HepG2 (cell line): ENCODE measurements around the gene BTBD17. TPM values are rescaled to one million over a fixed set of nuclear protein-coding genes. Genes with fewer than 3 reads are reported as not detected.

ENCODE experiments used
- ARNT ChIP-seq: fragments of 450-650 bp; IDR thresholded peaks from 2 replicates; pipeline ENCODE4 v1.6.1; 2017
- DPF2 ChIP-seq: sonication (generic); formaldehyde crosslinking; IDR thresholded peaks from 2 replicates; pipeline ENCODE4 v1.4.0; 2020; ENCODE audit warnings: mild to moderate bottlenecking, low read depth, missing genetic modification reagents, borderline replicate concordance
- ELF3 ChIP-seq: IDR thresholded peaks from 2 replicates; pipeline ENCODE4 v1.6.1; 2016; ENCODE audit warnings: missing genetic modification reagents, missing compliant biosample characterization
- FOXC1 ChIP-seq: sonication (generic); formaldehyde crosslinking; IDR thresholded peaks from 2 replicates; pipeline ENCODE4 v1.8.0; 2022; ENCODE audit warnings: mild to moderate bottlenecking, missing genetic modification reagents, borderline replicate concordance
- HNRNPL ChIP-seq: fragments of 200-400 bp; formaldehyde crosslinking; IDR thresholded peaks from 2 replicates; pipeline ENCODE4 v1.6.1; 2017; ENCODE audit warnings: mild to moderate bottlenecking, low read depth, low read length
- IKZF1 ChIP-seq: fragments of 450-650 bp; IDR thresholded peaks from 2 replicates; pipeline ENCODE4 v1.7.1; 2016
- PHF21A ChIP-seq: sonication (generic); formaldehyde crosslinking; IDR thresholded peaks from 2 replicates; pipeline ENCODE4 v1.5.0; 2020; ENCODE audit warnings: mild to moderate bottlenecking, missing genetic modification reagents
- RELA ChIP-seq: sonication (generic); formaldehyde crosslinking; IDR thresholded peaks from 2 replicates; pipeline ENCODE4 v1.4.0; 2020; ENCODE audit warnings: missing genetic modification reagents
- SMAD1 ChIP-seq: sonication (generic); formaldehyde crosslinking; IDR thresholded peaks from 2 replicates; pipeline ENCODE4 v1.4.0; 2020; ENCODE audit warnings: missing genetic modification reagents, low read depth, mild to moderate bottlenecking, borderline replicate concordance
- SMYD3 ChIP-seq: sonication (generic); formaldehyde crosslinking; IDR thresholded peaks from 2 replicates; pipeline ENCODE4 v1.8.1; 2023; ENCODE audit warnings: mild to moderate bottlenecking, missing genetic modification reagents
- SP1 ChIP-seq, 2 experiments: fragments of 450-650 bp in 1 of 2; sonication (generic) in 1 of 2; formaldehyde crosslinking in 1 of 2; IDR thresholded peaks; 2 replicates each; pipeline versions ENCODE4 v1.4.0 to v1.6.1; 2016 to 2020; ENCODE audit warnings: missing genetic modification reagents in 1 of 2
- TCF7 ChIP-seq: sonication (generic); IDR thresholded peaks from 2 replicates; pipeline ENCODE4 v1.6.1; 2016; ENCODE audit warnings: antibody characterized with exemption, low read depth
- TEAD2 ChIP-seq: sonication (generic); formaldehyde crosslinking; IDR thresholded peaks from 2 replicates; pipeline ENCODE4 v1.9.0; 2021; ENCODE audit warnings: missing genetic modification reagents
- THYN1 ChIP-seq: sonication (generic); formaldehyde crosslinking; IDR thresholded peaks from 2 replicates; pipeline ENCODE4 v1.8.1; 2023; ENCODE audit warnings: low read depth, mild to moderate bottlenecking, moderate library complexity, missing genetic modification reagents, borderline replicate concordance
- XBP1 ChIP-seq: sonication (generic); formaldehyde crosslinking; IDR thresholded peaks from 2 replicates; pipeline ENCODE4 v1.5.0; 2020; ENCODE audit warnings: missing genetic modification reagents
- ZNF224 ChIP-seq: sonication (generic); formaldehyde crosslinking; IDR thresholded peaks from 2 replicates; pipeline ENCODE4 v1.5.0; 2020; ENCODE audit warnings: mild to moderate bottlenecking, missing genetic modification reagents
- ZNF317 ChIP-seq: sonication (generic); formaldehyde crosslinking; IDR thresholded peaks from 2 replicates; pipeline ENCODE4 v1.5.0; 2020; ENCODE audit warnings: mild to moderate bottlenecking, missing genetic modification reagents
- ZNF552 ChIP-seq: sonication (generic); formaldehyde crosslinking; IDR thresholded peaks from 2 replicates; pipeline ENCODE4 v1.9.0; 2022; ENCODE audit warnings: missing genetic modification reagents, mild to moderate bottlenecking, borderline replicate concordance
- ZNF800 ChIP-seq: sonication (generic); formaldehyde crosslinking; IDR thresholded peaks from 2 replicates; pipeline ENCODE4 v1.4.0; 2020; ENCODE audit warnings: missing genetic modification reagents
- polyA plus RNA-seq, 8 experiments: library from polyadenylated mRNA; depleted of rRNA in 3 of 8; stranded (reverse) in 7 of 8; unstranded in 1 of 8; fragments of >200 nt; fragmentation: Illumina TruSeq in 4 of 8; extraction: Trizol in 4 of 8; gene quantifications; 2 replicates each; pipeline versions ENCODE4 v1.2.1 to v1.2.3, GENCODE V29; 2011 to 2016; ENCODE audit warnings: low read depth in 4 of 8, missing spikeins in 1 of 8, mixed read lengths in 1 of 8; ENCODE audit not compliant: insufficient read depth in 1 of 8
- total RNA-seq, 5 experiments: library from RNA; depleted of rRNA; stranded (reverse); fragments of >200 nt; fragmentation: Illumina TruSeq; extraction: Trizol; gene quantifications; 2 replicates each; pipeline ENCODE4 v1.2.3, GENCODE V29; 2016; ENCODE audit warnings: low read depth in 1 of 5
- TF ChIP-seq, protein P1 (sequence below): sonication (generic); formaldehyde crosslinking; IDR thresholded peaks from 2 replicates; pipeline ENCODE4 v1.5.0; 2020; ENCODE audit warnings: mild to moderate bottlenecking, low read depth, missing genetic modification reagents, borderline replicate concordance
- TF ChIP-seq, protein P2 (sequence below): sonication (generic); formaldehyde crosslinking; IDR thresholded peaks from 2 replicates; pipeline ENCODE4 v1.5.1; 2020; ENCODE audit warnings: mild to moderate bottlenecking, missing genetic modification reagents, borderline replicate concordance
- TF ChIP-seq, protein P3 (sequence below): sonication (generic); formaldehyde crosslinking; IDR thresholded peaks from 2 replicates; pipeline ENCODE4 v1.5.0; 2020; ENCODE audit warnings: missing genetic modification reagents

The BTBD17 gene
- total and polyA plus RNA-seq, 2 of the 13 experiments (the other 11 are each of a cell fraction or from before 2014, with no cell fraction given) = not detected

GRCh38 chr17:74373838-74374606 lies 12.4 kb upstream of the BTBD17 start (continued):
- TF ChIP-seq DPF2 (peak; percentile 75; the same call in 1 of the 2 replicates), SP1 (IDR thresholded peaks at IDR 0.05) (no peak), SP1 (CRISPR knock-in tag; IDR thresholded peaks at IDR 0.05) (peak; percentile 62), RELA (CRISPR knock-in tag) (no peak), ELF3 (peak; percentile 100), TCF7 (no peak), ZNF552 (CRISPR knock-in tag) (no peak), PHF21A (CRISPR knock-in tag) (peak; percentile 61; the same call in 1 of the 2 replicates), SMAD1 (CRISPR knock-in tag) (no peak), ZNF800 (CRISPR knock-in tag) (no peak), ZNF224 (CRISPR knock-in tag) (no peak), FOXC1 (CRISPR knock-in tag) (peak; percentile 71; the same call in 1 of the 2 replicates), TEAD2 (no peak), THYN1 (no peak), XBP1 (CRISPR knock-in tag) (no peak), IKZF1 (no peak), SMYD3 (CRISPR knock-in tag) (no peak), ZNF317 (CRISPR knock-in tag) (peak; percentile 94), HNRNPL (no peak), ARNT (no peak)
- TF ChIP-seq, protein P1, sequence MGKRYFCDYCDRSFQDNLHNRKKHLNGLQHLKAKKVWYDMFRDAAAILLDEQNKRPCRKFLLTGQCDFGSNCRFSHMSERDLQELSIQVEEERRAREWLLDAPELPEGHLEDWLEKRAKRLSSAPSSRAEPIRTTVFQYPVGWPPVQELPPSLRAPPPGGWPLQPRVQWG (CRISPR knock-in tag) = no peak
- TF ChIP-seq, protein P2, sequence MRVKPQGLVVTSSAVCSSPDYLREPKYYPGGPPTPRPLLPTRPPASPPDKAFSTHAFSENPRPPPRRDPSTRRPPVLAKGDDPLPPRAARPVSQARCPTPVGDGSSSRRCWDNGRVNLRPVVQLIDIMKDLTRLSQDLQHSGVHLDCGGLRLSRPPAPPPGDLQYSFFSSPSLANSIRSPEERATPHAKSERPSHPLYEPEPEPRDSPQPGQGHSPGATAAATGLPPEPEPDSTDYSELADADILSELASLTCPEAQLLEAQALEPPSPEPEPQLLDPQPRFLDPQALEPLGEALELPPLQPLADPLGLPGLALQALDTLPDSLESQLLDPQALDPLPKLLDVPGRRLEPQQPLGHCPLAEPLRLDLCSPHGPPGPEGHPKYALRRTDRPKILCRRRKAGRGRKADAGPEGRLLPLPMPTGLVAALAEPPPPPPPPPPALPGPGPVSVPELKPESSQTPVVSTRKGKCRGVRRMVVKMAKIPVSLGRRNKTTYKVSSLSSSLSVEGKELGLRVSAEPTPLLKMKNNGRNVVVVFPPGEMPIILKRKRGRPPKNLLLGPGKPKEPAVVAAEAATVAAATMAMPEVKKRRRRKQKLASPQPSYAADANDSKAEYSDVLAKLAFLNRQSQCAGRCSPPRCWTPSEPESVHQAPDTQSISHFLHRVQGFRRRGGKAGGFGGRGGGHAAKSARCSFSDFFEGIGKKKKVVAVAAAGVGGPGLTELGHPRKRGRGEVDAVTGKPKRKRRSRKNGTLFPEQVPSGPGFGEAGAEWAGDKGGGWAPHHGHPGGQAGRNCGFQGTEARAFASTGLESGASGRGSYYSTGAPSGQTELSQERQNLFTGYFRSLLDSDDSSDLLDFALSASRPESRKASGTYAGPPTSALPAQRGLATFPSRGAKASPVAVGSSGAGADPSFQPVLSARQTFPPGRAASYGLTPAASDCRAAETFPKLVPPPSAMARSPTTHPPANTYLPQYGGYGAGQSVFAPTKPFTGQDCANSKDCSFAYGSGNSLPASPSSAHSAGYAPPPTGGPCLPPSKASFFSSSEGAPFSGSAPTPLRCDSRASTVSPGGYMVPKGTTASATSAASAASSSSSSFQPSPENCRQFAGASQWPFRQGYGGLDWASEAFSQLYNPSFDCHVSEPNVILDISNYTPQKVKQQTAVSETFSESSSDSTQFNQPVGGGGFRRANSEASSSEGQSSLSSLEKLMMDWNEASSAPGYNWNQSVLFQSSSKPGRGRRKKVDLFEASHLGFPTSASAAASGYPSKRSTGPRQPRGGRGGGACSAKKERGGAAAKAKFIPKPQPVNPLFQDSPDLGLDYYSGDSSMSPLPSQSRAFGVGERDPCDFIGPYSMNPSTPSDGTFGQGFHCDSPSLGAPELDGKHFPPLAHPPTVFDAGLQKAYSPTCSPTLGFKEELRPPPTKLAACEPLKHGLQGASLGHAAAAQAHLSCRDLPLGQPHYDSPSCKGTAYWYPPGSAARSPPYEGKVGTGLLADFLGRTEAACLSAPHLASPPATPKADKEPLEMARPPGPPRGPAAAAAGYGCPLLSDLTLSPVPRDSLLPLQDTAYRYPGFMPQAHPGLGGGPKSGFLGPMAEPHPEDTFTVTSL = peak; percentile 71; the same call in 1 of the 2 replicates
- TF ChIP-seq, protein P3, sequence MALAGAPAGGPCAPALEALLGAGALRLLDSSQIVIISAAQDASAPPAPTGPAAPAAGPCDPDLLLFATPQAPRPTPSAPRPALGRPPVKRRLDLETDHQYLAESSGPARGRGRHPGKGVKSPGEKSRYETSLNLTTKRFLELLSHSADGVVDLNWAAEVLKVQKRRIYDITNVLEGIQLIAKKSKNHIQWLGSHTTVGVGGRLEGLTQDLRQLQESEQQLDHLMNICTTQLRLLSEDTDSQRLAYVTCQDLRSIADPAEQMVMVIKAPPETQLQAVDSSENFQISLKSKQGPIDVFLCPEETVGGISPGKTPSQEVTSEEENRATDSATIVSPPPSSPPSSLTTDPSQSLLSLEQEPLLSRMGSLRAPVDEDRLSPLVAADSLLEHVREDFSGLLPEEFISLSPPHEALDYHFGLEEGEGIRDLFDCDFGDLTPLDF = no peak
